AG08396 (cell line): ENCODE data around the gene SLC9A9.

Experiments used
- DNase-seq: peaks from one replicate; pipeline ENCODE4 v3.0.0; 2012; ENCODE audit warnings: low spot score, mixed read lengths

SLC9A9 gene

DNA sequence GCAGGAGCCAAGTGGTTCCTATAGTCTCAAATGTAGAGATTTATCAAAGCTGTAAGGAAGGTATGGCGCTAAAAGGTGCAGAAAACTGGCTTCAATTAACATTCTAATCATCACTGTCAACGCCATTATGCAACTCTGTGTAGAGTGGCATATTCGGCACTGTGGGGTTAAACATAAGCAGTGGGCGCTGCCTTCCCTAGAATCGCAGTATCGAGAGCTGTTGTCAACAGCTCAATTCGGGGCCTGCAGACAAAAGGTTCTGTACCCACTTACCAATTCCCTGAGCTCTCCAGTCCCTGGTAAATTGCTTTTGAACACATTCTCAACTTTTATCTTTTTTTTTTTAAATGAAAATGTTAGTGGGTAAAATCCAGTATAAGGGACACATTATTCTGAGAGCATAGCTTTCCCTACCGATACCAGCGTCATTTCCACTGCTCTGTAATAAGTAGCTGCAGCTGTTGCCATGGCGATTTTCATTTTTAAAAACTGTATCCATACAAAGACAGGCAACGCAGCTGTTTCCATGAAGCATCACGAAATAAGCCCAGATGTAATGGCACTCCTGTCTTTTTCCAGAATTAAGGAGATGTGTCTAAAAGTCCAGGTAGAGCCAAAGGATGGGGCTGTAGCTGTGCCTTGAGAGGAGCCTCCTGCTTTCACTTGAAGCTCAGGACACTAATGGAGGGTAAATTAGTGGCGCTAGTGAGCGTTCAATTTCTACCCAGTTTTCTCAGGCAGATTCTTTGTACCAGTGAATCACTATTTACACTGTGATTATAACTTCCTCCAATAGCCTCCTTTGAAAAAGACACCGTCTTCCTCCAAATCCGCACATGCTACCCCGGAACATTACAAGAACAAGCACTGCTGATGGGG lies 250.3 kb downstream of the SLC9A9 start:
- DNase-seq: no peak

DNA sequence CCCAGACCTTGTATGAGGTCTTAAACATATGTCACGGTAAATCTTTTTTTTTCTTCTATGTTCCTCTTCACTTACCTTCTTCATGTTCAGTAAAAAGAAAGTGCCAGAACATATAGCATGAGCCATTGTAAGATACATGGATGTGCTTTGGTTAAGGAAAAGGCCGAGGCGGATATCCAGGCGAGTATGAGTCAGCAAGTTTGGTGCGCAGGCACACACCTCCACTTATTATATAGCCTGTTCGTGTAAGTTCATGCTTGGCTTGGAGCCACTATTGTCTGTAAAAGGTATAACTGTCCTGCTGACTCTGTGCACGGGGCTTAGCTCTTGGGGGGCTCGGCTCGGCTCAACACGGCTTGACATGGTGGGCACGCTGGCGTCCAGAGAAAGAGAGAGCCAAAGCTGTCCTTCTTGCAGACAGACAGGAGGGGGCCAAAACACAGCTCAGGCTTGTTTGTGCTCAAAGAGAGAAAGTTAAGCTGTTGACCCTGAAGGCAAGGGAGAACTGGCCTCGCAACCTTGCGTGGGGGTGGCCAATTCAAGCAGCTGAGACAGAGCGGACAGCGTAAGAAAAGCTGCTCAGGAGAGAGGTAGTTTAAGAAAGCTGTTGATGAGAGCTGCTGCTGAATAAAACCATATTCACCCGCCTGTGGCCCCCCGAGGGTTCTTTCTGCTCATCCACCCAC lies 251.2 kb downstream of the SLC9A9 start:
- no peak for DNase-seq

DNA sequence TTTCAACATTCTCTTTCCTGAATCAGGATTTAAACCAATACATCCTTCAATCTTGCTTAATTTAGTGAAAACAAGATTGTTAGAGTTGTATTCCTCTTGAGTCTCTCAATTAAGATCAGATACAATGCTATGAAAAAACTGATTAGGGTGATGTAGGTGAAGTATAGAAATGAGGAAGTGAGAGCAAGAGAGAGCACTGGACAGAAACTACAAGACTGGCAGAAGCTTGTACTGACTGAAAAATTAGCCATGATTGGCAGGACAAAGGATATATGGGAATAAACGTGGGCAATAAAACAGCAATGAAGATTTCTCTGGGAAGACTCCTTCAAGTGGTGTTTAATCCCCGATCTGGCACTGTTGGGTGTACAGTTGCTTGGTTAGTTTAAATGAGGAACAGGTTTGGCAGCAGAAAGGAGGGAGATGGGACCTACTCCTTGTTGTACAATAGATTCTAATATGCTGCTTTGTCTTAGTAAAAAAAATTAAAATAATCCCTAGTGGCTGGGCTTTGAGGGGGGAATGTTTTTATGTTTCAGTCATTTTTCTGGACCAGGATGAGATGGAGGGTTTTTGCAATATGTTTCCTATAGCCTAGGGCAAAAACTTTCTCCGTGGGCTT lies 252.7 kb downstream of the SLC9A9 start:
- DNase-seq: no peak

DNA sequence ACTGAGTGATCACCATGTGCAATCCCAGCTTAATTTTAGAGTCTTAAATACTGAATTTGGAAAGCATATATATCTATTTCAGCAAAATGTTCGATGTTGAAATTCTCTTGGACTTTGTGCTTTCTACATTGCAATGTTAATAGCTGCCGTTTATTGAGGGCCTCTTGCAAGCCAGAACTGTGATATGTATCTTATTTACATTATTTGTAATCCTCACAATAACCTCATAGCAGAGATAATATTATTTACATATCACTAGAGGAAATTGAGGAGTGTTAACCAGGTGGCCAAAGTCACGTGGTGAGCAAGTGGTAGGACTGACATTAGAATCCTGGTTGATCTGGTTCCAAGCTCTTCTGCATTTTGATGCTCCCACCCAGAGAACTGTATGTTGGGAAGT lies 254.1 kb downstream of the SLC9A9 start:
- DNase-seq: no peak

DNA sequence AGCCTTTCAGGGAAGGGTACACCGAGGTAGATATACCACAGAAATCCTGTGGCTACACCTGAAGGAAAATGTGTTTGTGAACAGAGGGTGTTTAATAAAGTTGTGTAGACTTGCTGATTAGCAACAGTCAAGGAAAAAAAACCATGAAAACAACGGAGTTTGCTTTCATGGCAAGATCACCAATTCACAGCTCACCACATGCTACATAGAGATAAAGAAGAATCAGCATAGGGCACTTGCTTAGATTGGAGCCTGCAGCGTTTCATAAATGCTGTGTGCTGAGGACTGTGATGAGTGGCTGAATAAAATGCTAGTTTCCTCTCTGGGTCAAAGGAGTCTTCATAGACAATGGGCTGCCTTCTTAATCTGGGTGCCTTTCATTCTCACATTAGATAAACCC lies 257.6 kb downstream of the SLC9A9 start:
- DNase-seq: no peak

DNA sequence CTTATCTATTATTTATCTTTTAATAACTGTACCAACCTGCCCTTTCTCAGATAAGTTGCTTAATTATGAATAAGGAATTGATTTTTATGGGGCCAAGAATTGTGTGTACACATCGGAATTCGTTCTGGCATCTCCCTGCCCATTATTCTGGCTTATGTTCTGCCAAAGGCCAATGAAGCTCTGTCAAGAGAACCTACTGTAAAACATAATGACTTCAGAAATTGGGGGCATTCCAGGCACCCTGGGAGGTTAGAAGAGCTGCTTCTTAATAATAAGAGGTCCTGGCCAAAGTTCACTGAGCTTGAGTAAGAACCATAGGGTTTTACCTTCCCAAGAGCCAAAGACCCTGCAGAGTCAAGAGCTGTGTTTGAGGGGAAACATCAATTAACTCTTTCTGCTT lies 261.7 kb downstream of the SLC9A9 start:
- DNase-seq: no peak

DNA sequence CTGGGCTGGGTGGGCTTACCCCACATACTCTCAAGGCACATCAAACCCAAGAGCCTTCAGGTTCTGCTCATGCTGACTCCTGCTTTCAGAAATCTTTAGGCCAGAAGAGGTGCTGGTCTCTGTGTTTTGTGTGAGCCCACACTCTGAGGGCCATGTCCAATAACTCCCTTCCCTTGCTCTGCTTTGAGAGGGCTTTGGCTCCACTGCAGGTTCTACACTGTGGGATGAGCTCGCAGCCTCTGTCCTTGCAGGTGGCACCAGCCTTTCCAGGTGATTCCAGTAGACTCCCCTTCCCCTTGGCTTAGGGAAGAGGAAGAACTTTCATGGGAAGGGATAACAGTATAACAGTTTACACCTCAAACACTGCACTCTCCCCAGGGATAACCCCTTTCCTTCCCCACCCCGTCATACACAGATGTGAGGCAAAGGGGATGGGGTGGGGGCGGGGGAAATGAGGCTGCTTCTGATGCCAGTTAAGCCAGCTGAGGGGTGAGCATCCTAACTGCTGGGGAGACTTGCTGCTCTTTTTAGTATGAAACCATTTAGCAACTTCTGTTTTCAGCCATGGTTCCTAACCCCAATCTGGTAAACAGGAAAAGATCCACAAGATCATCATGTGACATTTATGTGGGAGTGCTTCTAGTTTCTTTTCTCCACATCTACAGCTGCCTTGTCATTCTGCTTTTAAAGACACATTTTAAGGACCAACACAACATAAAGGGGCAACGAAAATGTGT lies 262.4 kb downstream of the SLC9A9 start:
- no peak for DNase-seq

DNA sequence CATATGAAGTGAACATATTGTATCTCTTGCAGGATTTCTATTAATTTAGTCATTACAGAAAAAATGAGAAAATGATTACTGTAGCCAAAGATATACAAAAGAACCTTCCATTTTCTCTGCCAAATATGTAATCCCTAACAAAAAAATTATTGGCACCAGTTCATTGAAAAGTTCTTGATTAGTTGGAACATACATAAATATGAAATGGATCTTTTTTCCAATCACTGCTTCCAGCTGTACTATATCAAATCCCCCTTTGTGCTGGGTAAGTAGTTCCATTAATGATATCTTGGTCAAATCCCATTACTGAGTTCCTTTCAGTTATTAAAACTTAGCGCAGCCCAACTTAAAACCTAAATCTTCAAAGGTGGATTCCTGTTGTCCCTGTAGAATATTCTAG lies 263.8 kb downstream of the SLC9A9 start:
- no peak for DNase-seq

DNA sequence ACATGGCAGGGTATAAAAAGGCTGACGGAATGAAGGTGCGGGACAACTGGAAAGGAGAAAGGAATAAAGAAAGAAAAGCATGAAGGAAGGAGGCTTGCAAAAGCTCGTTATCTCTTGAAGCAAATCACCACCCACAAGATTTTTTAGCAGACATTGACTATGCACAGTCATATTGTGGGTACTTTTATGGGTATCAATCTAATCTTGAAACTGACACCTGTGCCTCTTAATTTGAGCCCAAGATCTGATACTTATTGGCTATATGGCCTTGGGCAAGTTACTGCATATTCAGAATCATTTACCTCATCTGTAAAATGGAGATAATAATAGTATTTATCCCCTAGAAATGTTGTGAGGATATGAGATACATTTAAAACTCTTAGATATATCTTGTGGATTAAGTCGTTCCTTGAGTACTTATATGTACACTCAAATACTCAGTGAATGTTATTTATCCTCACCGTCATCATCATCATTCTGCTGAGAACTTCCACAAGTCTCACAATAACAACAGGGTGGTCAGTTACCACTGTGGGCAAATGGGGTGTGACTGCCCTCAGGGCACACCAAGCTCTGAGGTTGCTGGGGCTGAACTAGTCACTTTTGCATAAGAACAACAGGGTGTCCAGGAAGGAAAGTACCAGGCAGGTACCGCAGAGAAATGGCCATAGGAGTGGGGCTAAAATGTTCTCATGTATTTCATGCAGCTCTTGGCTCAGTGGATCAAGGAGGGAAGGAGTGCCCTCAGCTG lies 266.1 kb downstream of the SLC9A9 start:
- DNase-seq: no peak

DNA sequence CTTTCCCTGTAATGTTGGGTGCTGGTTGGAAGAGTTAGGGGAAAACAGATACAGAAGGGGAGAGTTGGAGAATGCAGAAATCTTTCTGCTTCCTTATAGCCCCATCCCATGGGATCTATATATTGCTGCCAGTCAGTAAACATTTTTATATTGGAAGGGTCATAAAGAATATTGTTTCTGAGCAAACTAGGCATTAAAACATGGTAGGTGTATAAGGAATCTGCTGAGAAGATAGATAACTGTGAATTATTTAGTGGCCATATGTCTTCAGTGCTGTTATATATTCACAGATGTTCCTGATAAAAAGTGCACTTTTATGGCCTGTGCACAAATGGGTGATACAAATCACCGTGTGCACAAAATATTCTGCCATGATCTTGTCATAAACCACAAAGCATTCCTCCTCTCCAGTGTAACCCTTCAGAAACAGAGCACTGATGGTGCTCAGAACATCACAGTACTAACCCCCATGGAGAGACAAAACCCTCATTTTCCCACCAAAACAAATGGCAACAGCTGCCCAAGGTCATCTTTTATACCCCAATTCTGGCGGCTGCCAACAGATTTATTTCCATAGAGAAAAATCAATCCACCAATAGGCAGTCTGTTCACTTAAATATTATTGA lies 269.3 kb downstream of the SLC9A9 start:
- no peak for DNase-seq

DNA sequence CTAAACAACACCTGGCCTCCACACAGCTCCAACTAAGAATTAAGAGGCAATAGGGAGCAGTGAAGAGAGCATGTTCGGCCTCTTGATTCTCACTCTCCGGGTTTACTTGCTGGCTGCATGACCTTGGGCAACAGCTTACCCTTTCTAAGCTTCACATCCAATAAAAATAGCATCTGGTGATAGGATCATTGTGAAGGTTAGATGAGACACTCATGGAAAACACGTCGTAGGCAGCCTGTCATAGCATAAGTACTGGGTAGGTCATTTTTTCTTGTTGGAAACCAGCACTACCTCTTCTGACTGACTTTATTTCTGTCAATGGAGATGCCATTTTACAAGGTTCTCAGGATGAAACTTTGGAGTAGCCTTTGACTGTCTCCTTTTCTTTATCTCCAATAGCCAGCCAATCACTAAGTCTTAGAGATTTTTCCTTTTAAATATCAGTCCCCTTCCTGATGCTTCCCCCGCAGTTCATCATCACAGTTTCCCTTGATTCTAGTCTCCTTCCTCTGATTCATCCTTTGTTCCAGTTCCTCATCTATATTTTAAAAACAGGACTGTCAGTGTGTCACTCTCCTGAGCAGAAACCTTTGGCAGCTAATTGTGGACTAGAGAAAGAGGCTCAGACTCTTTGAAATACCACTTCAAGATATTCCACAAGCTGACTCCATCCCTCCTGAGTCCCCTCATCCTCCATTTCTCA lies 271.5 kb downstream of the SLC9A9 start:
- no peak for DNase-seq

DNA sequence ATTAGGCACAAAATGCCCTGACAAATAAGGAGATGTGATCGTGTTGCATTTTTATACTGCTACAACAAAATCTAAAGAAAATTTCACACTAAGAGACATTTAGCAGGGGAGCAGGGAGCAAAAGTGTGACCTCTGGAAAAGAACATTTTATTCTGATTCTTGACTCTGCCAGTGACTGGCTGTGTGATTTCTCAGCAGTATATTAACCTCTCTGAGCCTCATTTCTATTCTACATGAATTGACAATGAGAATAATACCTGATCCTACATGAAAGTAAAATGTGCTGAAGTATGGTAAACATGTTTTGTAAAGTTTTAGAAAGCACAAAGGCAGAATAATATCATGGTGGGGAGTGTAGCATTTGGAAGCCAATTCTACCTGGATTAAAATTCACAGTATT lies 273.3 kb downstream of the SLC9A9 start:
- no peak for DNase-seq

DNA sequence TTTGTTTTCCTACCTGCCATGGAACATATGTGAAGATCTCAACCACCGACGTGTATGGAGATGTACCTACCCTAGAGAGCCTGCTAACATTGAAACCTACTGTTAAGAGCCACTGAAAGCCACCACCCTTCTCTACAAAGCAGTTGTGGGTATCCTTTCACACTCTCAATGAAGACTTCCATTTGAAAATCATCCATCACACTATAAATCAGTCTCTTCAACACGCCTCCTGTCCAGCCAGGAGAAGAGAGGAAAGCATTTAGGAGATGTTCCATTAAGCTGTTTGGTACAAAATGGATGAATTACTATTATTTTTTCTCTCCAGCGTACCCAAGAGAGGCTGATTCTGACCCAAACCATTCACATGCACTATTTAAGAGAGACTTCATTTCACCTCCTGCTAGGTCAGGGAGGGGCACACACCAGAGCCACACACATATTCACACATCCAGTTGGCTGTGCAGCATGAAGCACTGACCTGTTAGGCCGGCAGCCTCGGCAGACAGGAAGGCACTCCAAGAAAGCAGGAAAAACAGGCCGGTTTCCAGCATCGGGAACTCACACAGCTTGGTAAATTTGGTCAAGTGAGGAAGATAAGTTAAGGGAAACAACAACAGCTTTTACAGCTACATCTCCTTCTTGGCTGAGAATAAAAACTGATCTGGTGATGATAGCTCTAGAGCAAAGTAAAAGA lies 274.5 kb downstream of the SLC9A9 start:
- no peak for DNase-seq

DNA sequence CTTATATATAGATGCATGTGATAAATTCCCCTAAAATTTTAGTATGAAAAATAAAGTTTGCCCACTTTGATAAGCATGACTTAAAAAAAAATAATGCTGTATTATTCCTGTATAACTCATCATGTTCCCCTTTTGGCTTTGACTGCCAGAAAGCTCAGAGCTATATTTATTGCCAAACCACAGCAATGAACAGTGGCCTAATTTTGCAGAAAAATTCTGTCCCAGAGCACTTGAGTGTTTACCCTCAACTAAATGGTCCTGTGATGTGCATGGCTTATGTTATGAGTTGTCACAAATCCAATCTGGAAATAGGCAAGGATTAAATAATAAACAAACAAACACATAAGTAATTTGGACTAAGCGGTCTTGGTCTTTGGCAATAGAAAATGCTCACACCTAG lies 276.7 kb downstream of the SLC9A9 start:
- no peak for DNase-seq

DNA sequence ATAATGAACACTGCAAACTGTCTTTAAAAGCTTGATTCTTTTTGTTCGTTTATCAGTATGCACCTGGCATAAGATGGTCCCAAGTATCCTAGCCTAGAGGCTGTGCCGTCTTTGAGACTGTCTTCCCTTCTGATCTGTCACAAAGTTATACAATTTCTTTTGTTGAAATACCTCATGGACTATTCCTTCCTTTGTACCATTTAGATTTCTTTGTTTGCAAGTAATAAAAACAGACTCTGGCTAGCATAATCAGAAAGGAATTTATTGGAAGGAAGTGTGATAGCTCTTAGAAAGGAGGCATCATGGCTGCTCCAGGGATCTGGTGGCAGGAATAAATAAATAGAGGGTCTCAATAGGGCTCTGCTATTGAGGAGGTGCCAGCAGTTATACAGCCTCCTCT lies 280.4 kb downstream of the SLC9A9 start:
- no peak for DNase-seq

DNA sequence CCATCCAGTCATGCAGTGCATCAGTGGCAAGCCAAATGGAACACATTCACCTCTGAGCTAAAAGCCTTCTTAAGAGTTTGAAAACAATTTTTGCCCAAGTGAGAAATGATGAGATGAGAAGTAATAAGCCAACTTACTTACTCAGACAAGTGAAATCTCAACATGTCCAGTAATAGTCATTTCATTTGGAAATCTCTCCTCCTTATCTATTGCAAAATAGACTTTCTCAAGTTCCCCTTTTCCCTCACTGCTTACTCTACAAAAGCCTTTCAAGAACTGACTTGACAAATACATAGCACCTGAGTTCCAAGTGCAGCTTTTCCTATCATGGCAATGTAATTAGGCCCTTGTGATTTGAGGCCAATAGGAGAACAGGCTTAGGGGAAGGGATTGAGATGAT lies 282.3 kb downstream of the SLC9A9 start:
- DNase-seq: no peak

DNA sequence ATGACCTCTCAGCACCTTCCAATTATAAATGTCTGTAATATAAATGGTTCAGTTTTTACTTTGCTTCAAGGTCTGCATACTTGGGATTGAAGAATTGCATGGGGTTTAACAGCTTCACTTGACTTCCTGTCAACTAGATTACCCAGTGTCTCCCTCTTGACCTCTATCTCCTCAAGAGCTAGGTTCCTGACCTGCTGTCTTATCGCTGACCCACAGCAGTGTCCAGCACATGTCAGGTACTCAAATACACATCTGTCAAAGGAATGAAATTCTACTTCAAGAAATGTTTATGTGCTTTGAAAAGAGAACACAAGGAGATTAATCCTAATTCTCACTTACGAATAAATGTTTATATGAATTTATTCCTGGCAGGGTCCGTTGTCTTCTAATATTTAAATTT lies 284.5 kb downstream of the SLC9A9 start:
- no peak for DNase-seq

DNA sequence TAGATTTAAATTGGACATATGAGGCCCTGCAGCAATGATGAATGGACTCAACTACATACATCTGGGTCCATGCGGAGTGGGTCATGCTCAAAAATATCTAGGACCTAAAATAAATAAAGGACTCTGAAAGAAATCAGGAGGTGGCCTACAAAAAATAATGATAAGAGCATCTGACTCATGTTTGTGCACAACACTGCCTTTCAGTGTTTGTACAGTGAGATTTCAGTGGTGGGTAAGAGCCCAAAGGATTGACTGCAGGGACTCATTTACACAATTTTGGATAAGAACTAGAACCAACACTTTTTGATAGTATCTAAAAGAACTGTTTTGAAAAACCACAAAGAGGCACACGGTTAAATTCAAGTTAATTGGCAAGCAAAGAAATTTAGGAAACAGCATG lies 285.5 kb downstream of the SLC9A9 start:
- no peak for DNase-seq

DNA sequence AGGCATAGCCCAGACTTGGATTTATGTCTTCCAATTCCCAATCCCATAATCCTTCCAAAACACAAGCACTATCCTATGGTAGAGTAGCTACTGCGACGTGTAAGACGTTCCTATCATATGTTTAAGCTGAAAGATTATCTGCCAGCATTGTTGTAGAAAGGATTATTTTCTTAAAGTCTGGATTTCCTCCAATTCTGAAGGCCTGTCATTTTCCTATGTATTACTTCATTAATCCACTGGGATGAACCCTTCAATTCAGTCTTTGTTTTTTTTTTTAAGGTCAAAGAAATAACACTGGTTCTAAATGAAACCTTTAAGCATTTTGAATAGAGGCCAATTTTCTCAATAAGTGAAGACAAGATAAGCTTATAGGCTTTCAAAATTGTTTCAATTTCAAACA lies 289.0 kb downstream of the SLC9A9 start:
- no peak for DNase-seq

DNA sequence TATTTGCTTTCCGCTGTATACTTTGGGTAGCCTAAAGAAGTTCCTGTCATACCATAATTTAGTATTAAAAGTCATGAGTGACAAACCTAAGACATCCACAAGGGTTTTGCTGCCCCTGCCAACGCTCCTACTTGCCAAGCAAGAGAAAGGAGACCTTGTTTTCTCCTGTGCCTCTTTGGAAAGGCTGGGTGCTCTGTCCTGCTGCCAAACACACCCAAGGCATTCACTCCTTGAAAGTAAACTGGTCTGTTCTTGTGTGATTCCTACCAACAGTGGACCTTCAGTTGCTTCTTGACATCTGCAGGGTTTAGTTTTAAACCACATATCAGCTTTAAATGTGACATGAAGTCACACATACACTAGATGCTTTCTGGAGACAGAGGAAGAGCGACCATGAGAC lies 295.4 kb downstream of the SLC9A9 start:
- no peak for DNase-seq
